Measurements from ENCODE around the gene PCCA.

DNA sequence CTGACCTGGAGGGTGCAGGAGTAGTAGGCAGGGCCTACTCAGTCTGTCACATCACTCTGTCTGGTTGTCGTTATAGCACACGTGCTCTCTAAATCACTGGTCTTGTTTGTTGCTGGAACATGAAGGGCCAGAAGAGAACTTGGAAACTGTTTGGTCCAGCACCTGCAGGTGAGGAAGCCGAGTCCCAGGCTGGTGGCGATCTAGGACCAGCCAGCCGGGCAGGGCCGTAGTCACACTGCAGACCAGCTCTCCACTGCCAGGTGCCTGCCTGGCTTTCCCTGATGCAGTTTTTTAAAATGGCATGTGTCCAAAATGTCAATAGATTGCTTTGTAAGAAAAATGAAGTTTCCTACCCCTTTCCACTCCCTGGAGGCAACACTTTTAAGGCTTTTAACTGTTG is 446.0 kb downstream of the PCCA start:
- TF ChIP-seq CTCF (IDR thresholded peaks at IDR 0.05) (no peak), POLR2A (IDR thresholded peaks at IDR 0.05) (no peak)

All from tibial nerve (tissue), 3 donors.